ENCODE results near the gene MAS1. TPM values are rescaled to one million over a fixed set of nuclear protein-coding genes. Genes with fewer than 3 reads are reported as not detected.

MAS1 gene
- total and polyA plus RNA-seq, 2 of the 13 experiments (the other 11 are each of a cell fraction or from before 2014, with no cell fraction given) = not detected

DNA sequence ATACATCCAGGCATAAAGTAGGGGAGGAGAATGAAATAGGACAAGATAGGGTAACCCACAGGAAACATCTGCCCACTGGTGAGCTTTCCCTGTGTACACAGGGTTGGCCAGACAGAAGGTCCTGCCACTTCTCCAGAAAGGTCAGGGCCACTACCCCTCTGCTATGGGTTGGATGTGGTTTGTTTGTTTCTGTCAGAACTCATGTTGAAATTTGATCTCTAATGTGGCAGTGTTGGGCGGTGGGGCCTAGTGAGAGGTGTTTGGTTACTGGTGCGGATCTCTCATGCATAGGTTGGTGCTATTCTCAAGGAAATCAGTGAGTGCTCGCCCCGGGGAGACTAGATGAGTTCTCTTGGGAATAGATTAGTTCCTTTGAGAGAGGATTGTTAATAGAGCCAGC, 15.6 kb upstream of the MAS1 start (continued):
- TF ChIP-seq ZSCAN25 (CRISPR knock-in tag; IDR thresholded peaks at IDR 0.05) (no peak), ZC3H13 (CRISPR knock-in tag; IDR thresholded peaks at IDR 0.05) (no peak), ATAD3A (CRISPR knock-in tag; IDR thresholded peaks at IDR 0.05) (no peak), ZNF136 (CRISPR knock-in tag; IDR thresholded peaks at IDR 0.05; ENCODE audit: low read depth) (no peak), STAT5B (CRISPR knock-in tag; IDR thresholded peaks at IDR 0.05) (no peak), SP5 (CRISPR knock-in tag; IDR thresholded peaks at IDR 0.05; ENCODE audit: borderline replicate concordance, low read depth) (peak; percentile 57; the same call in 1 of the 2 replicates), KDM5A (IDR thresholded peaks at IDR 0.05; ENCODE audit: borderline replicate concordance, low read length) (no peak), ZNF761 (CRISPR knock-in tag; conservative IDR thresholded peaks at IDR 0.05) (no peak), MAFG (CRISPR knock-in tag; IDR thresholded peaks at IDR 0.05) (no peak), ZNF44 (CRISPR knock-in tag; IDR thresholded peaks at IDR 0.05) (no peak), RNF2 (conservative IDR thresholded peaks at IDR 0.05; ENCODE audit: low read depth) (no peak), HDAC6 (IDR thresholded peaks at IDR 0.05; ENCODE audit: low read depth, low read length) (no peak), MAZ (IDR thresholded peaks at IDR 0.05; ENCODE audit: borderline replicate concordance, low read depth, low read length) (no peak), MAZ (CRISPR knock-in tag; IDR thresholded peaks at IDR 0.05; ENCODE audit: low read depth) (no peak), MTF2 (CRISPR knock-in tag; IDR thresholded peaks at IDR 0.05; ENCODE audit: borderline replicate concordance) (no peak), PTBP1 (IDR thresholded peaks at IDR 0.05; ENCODE audit: low read depth, low read length, poor library complexity, severe bottlenecking) (no peak), TOE1 (CRISPR knock-in tag; IDR thresholded peaks at IDR 0.05) (no peak)
- TF ChIP-seq, protein P1, sequence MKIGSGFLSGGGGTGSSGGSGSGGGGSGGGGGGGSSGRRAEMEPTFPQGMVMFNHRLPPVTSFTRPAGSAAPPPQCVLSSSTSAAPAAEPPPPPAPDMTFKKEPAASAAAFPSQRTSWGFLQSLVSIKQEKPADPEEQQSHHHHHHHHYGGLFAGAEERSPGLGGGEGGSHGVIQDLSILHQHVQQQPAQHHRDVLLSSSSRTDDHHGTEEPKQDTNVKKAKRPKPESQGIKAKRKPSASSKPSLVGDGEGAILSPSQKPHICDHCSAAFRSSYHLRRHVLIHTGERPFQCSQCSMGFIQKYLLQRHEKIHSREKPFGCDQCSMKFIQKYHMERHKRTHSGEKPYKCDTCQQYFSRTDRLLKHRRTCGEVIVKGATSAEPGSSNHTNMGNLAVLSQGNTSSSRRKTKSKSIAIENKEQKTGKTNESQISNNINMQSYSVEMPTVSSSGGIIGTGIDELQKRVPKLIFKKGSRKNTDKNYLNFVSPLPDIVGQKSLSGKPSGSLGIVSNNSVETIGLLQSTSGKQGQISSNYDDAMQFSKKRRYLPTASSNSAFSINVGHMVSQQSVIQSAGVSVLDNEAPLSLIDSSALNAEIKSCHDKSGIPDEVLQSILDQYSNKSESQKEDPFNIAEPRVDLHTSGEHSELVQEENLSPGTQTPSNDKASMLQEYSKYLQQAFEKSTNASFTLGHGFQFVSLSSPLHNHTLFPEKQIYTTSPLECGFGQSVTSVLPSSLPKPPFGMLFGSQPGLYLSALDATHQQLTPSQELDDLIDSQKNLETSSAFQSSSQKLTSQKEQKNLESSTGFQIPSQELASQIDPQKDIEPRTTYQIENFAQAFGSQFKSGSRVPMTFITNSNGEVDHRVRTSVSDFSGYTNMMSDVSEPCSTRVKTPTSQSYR (CRISPR knock-in tag; IDR thresholded peaks at IDR 0.05; ENCODE audit: borderline replicate concordance) = no peak
- TF ChIP-seq, protein P2, sequence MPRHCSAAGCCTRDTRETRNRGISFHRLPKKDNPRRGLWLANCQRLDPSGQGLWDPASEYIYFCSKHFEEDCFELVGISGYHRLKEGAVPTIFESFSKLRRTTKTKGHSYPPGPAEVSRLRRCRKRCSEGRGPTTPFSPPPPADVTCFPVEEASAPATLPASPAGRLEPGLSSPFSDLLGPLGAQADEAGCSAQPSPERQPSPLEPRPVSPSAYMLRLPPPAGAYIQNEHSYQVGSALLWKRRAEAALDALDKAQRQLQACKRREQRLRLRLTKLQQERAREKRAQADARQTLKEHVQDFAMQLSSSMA (CRISPR knock-in tag; IDR thresholded peaks at IDR 0.05) = no peak
- TF ChIP-seq, protein P3, sequence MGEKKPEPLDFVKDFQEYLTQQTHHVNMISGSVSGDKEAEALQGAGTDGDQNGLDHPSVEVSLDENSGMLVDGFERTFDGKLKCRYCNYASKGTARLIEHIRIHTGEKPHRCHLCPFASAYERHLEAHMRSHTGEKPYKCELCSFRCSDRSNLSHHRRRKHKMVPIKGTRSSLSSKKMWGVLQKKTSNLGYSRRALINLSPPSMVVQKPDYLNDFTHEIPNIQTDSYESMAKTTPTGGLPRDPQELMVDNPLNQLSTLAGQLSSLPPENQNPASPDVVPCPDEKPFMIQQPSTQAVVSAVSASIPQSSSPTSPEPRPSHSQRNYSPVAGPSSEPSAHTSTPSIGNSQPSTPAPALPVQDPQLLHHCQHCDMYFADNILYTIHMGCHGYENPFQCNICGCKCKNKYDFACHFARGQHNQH (CRISPR knock-in tag; IDR thresholded peaks at IDR 0.05) = peak; percentile 82
- TF ChIP-seq, protein P4, sequence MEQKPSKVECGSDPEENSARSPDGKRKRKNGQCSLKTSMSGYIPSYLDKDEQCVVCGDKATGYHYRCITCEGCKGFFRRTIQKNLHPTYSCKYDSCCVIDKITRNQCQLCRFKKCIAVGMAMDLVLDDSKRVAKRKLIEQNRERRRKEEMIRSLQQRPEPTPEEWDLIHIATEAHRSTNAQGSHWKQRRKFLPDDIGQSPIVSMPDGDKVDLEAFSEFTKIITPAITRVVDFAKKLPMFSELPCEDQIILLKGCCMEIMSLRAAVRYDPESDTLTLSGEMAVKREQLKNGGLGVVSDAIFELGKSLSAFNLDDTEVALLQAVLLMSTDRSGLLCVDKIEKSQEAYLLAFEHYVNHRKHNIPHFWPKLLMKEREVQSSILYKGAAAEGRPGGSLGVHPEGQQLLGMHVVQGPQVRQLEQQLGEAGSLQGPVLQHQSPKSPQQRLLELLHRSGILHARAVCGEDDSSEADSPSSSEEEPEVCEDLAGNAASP (CRISPR knock-in tag; IDR thresholded peaks at IDR 0.05; ENCODE audit: borderline replicate concordance) = no peak; the same call in 1 of the 2 replicates
- TF ChIP-seq, protein P5, sequence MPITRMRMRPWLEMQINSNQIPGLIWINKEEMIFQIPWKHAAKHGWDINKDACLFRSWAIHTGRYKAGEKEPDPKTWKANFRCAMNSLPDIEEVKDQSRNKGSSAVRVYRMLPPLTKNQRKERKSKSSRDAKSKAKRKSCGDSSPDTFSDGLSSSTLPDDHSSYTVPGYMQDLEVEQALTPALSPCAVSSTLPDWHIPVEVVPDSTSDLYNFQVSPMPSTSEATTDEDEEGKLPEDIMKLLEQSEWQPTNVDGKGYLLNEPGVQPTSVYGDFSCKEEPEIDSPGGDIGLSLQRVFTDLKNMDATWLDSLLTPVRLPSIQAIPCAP (CRISPR knock-in tag; IDR thresholded peaks at IDR 0.05; ENCODE audit: low read depth) = no peak
- TF ChIP-seq, protein P6, sequence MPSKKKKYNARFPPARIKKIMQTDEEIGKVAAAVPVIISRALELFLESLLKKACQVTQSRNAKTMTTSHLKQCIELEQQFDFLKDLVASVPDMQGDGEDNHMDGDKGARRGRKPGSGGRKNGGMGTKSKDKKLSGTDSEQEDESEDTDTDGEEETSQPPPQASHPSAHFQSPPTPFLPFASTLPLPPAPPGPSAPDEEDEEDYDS (CRISPR knock-in tag; IDR thresholded peaks at IDR 0.05) = peak; percentile 32; the same call in 1 of the 2 replicates

Measured in HepG2 (cell line).